Measurements from ENCODE around the gene CTIF. TPM values are rescaled to one million over a fixed set of nuclear protein-coding genes. Genes with fewer than 3 reads are reported as not detected.

The CTIF gene
- total RNA-seq, 1 experiment from 2014 or later = 26.5 TPM

GRCh38 chr18:48543228-48543627 is 4.4 kb downstream of the CTIF start:
- no peak for DNase-seq (ENCODE audit: low read depth, low spot score)
- Histone ChIP-seq H3K4me1 (ENCODE audit: control insufficient read depth, insufficient read depth, low read length) (peaks cover 36% of the 10 kb centered on the region), H3K27ac (ENCODE audit: low read length) (no peak overlapping the region), H3K27me3 (ENCODE audit: control insufficient read depth, insufficient read depth, low read length) (no peaks in the 10 kb centered on the region), H3K9me3 (ENCODE audit: control insufficient read depth, insufficient read depth, low read depth, low read length) (no peaks in the 10 kb centered on the region), H3K4me3 (ENCODE audit: low read depth in 2 of 2, low read length in 2 of 2) (no peak overlapping the region), H3K36me3 (ENCODE audit: control insufficient read depth, insufficient read depth, low read length) (no peaks in the 10 kb centered on the region)
- in situ Hi-C loops (cut with HindIII; ENCODE audit: low pct_unique_long_range_greater_than_20kb, low sequenced_read_pairs) (no loop called here), intact Hi-C loops (cut with micrococcal nuclease; ENCODE audit: unreplicated experiment) (no loop called here)
- ChIA-PET POLR2A (no interaction called here), CTCF (no interaction called here)
- no peak for ATAC-seq
- TF ChIP-seq CTCF (IDR thresholded peaks at IDR 0.05) = no peak
- no peak for TF ChIP-seq REST (IDR thresholded peaks at IDR 0.05; ENCODE audit: insufficient read depth in 1 of 2, low read depth in 2 of 2, low read length in 1 of 2)
- TF ChIP-seq TCF7L2 (IDR thresholded peaks at IDR 0.05; ENCODE audit: low read depth, low read length) = no peak
- no peak for TF ChIP-seq POLR2AphosphoS5 (IDR thresholded peaks at IDR 0.05; ENCODE audit: low read depth, low read length)
- no peak for TF ChIP-seq SIN3A (IDR thresholded peaks at IDR 0.05; ENCODE audit: borderline replicate concordance, insufficient read depth, low read depth, low read length)
- no TSS peak for BruUV-seq (replicated peaks)

- in situ Hi-C loops (cut with HindIII; ENCODE audit: low pct_unique_long_range_greater_than_20kb, low sequenced_read_pairs) (no loop called here), intact Hi-C loops (cut with micrococcal nuclease; ENCODE audit: unreplicated experiment) (no loop called here)
- CTCF ChIA-PET = no interaction called here
- Histone ChIP-seq H3K27me3 (ENCODE audit: control insufficient read depth, insufficient read depth, low read length) (no peaks in the 10 kb centered on the region), H3K27ac (ENCODE audit: low read length) (no peak overlapping the region), H3K36me3 (ENCODE audit: control insufficient read depth, insufficient read depth, low read length) (no peaks in the 10 kb centered on the region), H3K4me1 (ENCODE audit: control insufficient read depth, insufficient read depth, low read length) (peaks cover 41% of the 10 kb centered on the region), H3K9me3 (ENCODE audit: control insufficient read depth, insufficient read depth, low read depth, low read length) (no peaks in the 10 kb centered on the region), H3K4me3 (ENCODE audit: low read depth in 2 of 2, low read length in 2 of 2) (no peak overlapping the region)
- TF ChIP-seq SIN3A (IDR thresholded peaks at IDR 0.05; ENCODE audit: borderline replicate concordance, insufficient read depth, low read depth, low read length) (no peak), REST (IDR thresholded peaks at IDR 0.05; ENCODE audit: insufficient read depth in 1 of 2, low read depth in 2 of 2, low read length in 1 of 2) (no peak), POLR2AphosphoS5 (IDR thresholded peaks at IDR 0.05; ENCODE audit: low read depth, low read length) (no peak), CTCF (IDR thresholded peaks at IDR 0.05) (no peak), TCF7L2 (IDR thresholded peaks at IDR 0.05; ENCODE audit: low read depth, low read length) (no peak)
- BruUV-seq (replicated peaks) = no TSS peak
- DNase-seq (ENCODE audit: low read depth, low spot score) (no peak), ATAC-seq (no peak)
- POLR2A ChIA-PET = no interaction called here
Measured at GRCh38 chr18:48544116-48544515, 5.3 kb downstream of the CTIF start.
